ENCODE measurements around the gene NAXE.
A peak's percentile ranks its signal among the peaks of the same experiment; 100 is the strongest.
"Not testable (repeated sequence)": the region's sequence is repeated elsewhere in the genome, so short reads cannot be mapped to it uniquely, and the experiment has no call there.

The NAXE gene

DNA sequence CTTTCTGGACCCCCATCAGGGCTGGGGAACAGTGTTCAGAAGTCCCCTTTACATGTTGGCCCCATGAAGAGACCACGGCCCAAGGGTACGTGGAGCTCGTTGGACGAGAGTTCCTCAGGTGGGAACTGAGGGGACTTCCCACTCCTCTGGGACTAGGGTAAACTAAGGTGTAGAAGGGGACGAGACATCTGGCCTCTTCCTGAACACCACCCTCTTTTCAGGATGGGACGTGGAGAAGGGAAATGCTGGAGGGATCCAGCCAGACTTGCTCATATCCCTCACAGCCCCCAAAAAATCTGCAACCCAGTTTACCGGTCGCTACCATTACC, 2.0 kb downstream of the NAXE start:
- no peak for DNase-seq (ENCODE audit: low read depth)

- no peak for DNase-seq (ENCODE audit: low read depth)
These were observed 2.6 kb downstream of the NAXE start for GRCh38 chr1:156594190-156594589.

GRCh38 chr1:156595016-156595415, 3.4 kb downstream of the NAXE start:
- no peak for DNase-seq (ENCODE audit: low read depth)

DNA sequence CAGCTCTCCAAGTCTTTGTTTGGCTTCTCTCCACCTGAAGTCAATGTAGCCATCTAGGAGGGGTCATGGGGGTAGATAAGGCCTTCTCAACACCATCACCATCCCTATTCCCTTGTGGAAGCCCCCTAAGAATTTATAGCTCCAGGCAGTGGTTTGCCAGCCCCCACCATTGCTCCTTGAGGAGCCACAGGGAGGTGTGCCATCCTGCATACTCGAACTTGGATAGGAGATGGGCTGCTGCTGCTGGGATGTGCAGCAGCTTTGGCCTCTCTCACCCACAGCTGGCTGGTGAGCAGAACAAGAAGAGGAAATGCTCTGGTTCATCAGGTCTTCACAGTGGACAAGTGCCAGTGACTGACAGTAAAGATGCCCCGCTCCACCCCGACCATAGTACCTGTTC, 4.8 kb downstream of the NAXE start:
- DNase-seq (ENCODE audit: low read depth), result no peak

- DNase-seq (ENCODE audit: low read depth), result no peak
These were observed 6.5 kb downstream of the NAXE start for GRCh38 chr1:156598125-156598524.

GRCh38 chr1:156598731-156599432, 7.3 kb downstream of the NAXE start:
- no peak for DNase-seq (ENCODE audit: low read depth)

GRCh38 chr1:156599811-156600210, 8.2 kb downstream of the NAXE start:
- no peak for DNase-seq (ENCODE audit: low read depth)

- DNase-seq (ENCODE audit: low read depth), result no peak
These were observed 9.2 kb downstream of the NAXE start for GRCh38 chr1:156600733-156601121.

DNA sequence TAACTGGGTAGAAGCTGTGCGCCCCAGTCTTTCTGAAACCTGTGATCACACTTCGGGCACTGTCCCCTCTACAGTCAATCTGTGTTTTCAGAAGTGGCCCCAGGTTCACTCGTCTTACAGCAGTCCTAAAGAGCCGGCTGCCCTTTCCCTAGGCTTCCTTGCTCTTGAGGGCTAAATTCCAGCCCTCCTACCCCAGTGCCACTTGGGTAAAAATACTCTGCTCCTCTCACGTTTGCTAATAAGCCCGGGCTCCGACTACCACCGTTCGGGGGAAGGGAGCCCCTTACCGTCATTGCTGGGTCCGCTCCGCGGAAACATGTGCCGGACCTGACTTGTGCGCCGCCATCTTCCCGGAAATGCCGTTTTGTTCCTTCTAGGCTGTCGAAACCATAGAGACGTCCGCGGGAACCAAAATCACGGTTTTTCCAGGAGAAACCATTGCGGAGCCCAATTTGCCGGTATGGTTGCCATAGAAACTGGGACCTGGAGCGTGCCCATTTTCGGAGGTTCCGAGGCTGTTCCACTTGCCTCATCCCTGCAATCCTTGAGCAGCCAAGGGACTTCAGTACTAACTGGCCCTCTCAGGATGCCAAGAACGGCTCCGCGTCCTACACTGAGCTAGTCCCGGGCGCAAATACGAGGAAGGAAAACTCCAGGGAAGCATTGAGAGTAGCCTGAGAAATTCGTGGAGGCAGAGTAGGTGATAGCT, 9.7 kb downstream of the NAXE start, which contains the start of gene GPATCH4:
GPATCH4 (minus strand) TSS at position 358 of the 709 bp plus-strand sequence.
- DNase-seq (ENCODE audit: low read depth), result peak; percentile 80

GRCh38 chr1:156601892-156602291, 10.3 kb downstream of the NAXE start:
- no peak for DNase-seq (ENCODE audit: low read depth)

DNA sequence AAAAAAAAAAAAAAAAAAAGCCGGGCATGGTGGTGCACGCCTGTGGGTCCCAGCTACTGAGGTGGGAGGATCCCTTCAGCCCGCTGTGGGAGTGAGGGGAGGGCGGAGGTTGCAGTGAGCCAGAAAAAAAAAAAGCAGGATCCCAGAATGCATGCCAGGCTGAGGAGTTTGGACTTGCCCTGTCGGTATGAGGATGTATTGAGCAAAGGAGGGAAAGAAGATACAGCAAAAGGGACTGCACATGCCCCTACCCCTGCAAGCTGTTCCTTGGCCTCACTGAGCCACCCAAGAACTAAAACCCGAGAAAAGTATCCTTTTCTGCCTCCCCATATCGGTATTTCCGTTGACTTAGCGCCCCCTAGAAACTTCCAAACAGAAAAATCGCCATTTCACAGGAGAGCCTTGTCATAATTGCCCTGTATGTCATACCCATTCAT, 11.0 kb downstream of the NAXE start:
- DNase-seq (ENCODE audit: low read depth), result no peak

- not testable (repeated sequence) for DNase-seq (ENCODE audit: low read depth)
These were observed 15.8 kb downstream of the NAXE start for GRCh38 chr1:156607344-156607743.

GRCh38 chr1:156608036-156608674, 16.6 kb downstream of the NAXE start:
- DNase-seq (ENCODE audit: low read depth), result no peak

GRCh38 chr1:156608981-156609380, 17.4 kb downstream of the NAXE start:
- DNase-seq (ENCODE audit: low read depth), result no peak

DNA sequence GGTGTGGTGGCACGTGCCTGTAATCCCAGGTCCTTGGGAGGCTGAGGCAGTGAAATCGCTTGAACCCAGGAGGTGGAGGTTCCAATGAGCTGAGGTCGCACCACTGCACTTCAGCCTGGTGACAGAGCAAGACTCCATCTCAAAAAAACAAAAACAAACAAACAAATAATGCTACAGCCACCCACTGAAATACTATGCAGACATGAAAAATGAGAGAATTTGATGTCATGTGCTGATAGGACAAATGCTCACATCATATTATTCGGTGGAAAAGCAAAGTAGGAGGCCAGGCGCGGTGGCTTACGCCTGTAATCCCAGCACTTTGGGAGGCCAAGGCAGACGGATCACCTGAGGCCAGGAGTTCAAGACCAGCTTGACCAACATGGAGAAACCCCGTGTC, 18.5 kb downstream of the NAXE start:
- not testable (repeated sequence) for DNase-seq (ENCODE audit: low read depth)

- DNase-seq (ENCODE audit: low read depth), result no peak
These were observed 21.1 kb downstream of the NAXE start for GRCh38 chr1:156612666-156613065.

DNA sequence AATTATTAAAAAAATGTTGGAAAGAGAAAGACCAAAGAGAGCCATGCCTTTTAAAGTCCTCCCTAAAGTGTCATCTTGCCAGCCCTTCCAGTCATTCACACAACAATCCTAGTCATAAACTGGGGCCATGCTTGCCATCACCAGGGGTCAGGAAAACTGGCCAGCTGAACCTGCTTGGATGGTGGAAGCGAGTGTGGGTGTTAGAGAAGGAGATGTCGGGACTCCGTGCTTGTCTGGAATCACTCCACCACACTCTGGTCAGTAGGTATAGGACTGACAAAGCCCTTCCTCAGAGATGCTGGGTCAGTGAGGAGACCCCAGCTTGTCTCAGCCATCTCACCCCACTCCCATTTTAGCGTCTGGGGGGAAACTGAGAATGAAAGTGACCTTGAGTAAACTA, 24.4 kb downstream of the NAXE start:
- no peak for DNase-seq (ENCODE audit: low read depth)

DNA sequence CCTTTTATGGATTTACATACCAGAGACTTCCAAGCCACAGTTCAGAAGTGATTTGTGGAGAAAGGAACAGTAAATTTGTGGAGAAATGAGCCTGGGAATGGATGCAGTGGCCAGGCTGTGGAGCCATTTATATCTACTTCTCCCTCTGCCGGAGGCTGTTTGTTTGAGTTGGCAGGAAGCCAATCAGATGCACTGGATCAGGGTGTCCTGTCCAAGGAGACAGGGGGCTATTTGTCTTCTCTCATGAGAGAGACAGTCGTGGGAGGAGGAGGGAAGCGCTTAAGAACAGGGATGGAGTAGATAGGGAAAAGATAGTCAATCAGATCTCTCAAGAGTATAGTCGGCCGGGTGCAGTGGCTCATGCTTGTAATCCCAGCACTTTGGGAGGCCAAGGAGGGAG, 24.9 kb downstream of the NAXE start:
- no peak for DNase-seq (ENCODE audit: low read depth)

DNA sequence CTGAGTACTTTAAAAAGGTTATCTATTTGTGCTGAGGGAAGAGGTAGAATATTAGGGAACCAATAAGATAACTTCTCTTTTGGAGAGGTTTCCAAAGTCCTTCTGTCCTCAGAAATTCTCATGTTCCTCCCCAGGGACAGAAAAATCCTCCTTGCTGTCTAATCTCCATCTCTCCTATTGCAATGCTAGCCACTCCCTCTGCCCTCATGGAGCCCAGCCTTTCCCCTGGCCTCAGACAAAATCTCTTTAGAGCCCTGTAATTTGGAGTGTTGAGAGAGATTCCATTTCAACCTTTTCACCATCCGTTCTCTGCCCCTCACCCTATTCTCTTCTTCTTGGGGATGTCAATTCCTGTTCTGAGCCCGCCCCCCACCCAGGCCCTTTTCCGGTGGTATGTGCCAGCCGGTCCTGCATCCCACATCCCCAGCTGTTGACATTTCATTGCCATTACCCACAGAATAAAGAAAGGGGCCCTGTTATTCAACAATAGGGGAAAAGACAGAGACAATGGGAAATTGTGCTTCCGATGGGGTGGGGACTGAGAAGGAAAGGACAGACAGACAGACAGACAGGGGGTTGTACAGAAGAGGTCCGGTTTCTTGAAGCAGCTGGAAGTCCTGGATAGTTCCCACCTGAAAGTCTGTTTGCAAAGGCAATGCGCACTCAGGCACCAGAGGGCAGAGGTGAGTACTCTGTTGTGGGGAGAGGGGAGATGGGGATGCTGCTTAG, 27.4 kb downstream of the NAXE start, which contains the start of gene HAPLN2:
HAPLN2 (plus strand) TSS at position 563 of the 729 bp plus-strand sequence. CDS start 4,076 bp downstream, outside the sequence.
- DNase-seq (ENCODE audit: low read depth), result no peak

- DNase-seq (ENCODE audit: low read depth), result no peak
These were observed 28.0 kb downstream of the NAXE start for GRCh38 chr1:156619582-156619955.

GRCh38 chr1:156622581-156623297, 31.2 kb downstream of the NAXE start:
- no peak for DNase-seq (ENCODE audit: low read depth)
